HEK293 (cell line): Measurements from ENCODE around the gene SFR1.

Source experiments
- GLIS1 ChIP-seq: fragments of 450-650 bp; formaldehyde crosslinking; IDR thresholded peaks from 2 replicates; pipeline ENCODE4 v1.5.1; 2016; ENCODE audit warnings: missing biosample characterization, missing genetic modification characterization
- INSM2 ChIP-seq: fragments of 450-650 bp; formaldehyde crosslinking; IDR thresholded peaks from 2 replicates; pipeline ENCODE4 v1.5.1; 2016; ENCODE audit warnings: missing biosample characterization, missing genetic modification characterization
- MYNN ChIP-seq: fragments of 450-650 bp; formaldehyde crosslinking; IDR thresholded peaks from 2 replicates; pipeline ENCODE4 v1.5.1; 2016; ENCODE audit warnings: missing biosample characterization, missing genetic modification characterization, borderline replicate concordance
- OSR2 ChIP-seq: fragments of 450-650 bp; formaldehyde crosslinking; IDR thresholded peaks from 2 replicates; pipeline ENCODE4 v1.5.1; 2016; ENCODE audit warnings: missing biosample characterization, missing genetic modification characterization
- SETDB1 ChIP-seq: IDR thresholded peaks from one replicate; pipeline ENCODE4 v1.6.1; 2017; ENCODE audit warnings: mild to moderate bottlenecking, low read length, moderate library complexity, mixed read lengths; ENCODE audit not compliant: insufficient read length
- ZBTB20 ChIP-seq: fragments of 450-650 bp; formaldehyde crosslinking; IDR thresholded peaks from 2 replicates; pipeline ENCODE4 v1.5.1; 2016; ENCODE audit warnings: missing biosample characterization, missing genetic modification characterization
- ZFHX2 ChIP-seq: fragments of 450-650 bp; formaldehyde crosslinking; conservative IDR thresholded peaks from 2 replicates; pipeline ENCODE4 v1.5.1; 2016; ENCODE audit warnings: missing biosample characterization, missing genetic modification characterization
- ZFP69B ChIP-seq: fragments of 450-650 bp; formaldehyde crosslinking; IDR thresholded peaks from 2 replicates; pipeline ENCODE4 v1.5.1; 2016; ENCODE audit warnings: missing biosample characterization, missing genetic modification characterization
- ZNF10 ChIP-seq: fragments of 450-650 bp; formaldehyde crosslinking; IDR thresholded peaks from 2 replicates; pipeline ENCODE4 v1.5.1; 2017; ENCODE audit warnings: missing biosample characterization, missing genetic modification characterization
- ZNF155 ChIP-seq: fragments of 450-650 bp; formaldehyde crosslinking; IDR thresholded peaks from 2 replicates; pipeline ENCODE4 v1.5.1; 2016; ENCODE audit warnings: missing biosample characterization, missing genetic modification characterization
- ZNF280C ChIP-seq: fragments of 450-650 bp; formaldehyde crosslinking; IDR thresholded peaks from 2 replicates; pipeline ENCODE4 v1.5.1; 2016; ENCODE audit warnings: missing biosample characterization, missing genetic modification characterization
- ZNF335 ChIP-seq: fragments of 450-650 bp; formaldehyde crosslinking; conservative IDR thresholded peaks from 2 replicates; pipeline ENCODE4 v1.5.1; 2016; ENCODE audit warnings: missing biosample characterization, missing genetic modification characterization
- ZNF37A ChIP-seq: fragments of 450-650 bp; IDR thresholded peaks from 2 replicates; pipeline ENCODE4 v1.5.1; 2018; ENCODE audit warnings: missing biosample characterization, missing genetic modification characterization
- ZNF391 ChIP-seq: fragments of 450-650 bp; formaldehyde crosslinking; IDR thresholded peaks from 2 replicates; pipeline ENCODE4 v1.5.1; 2016; ENCODE audit warnings: low read depth, missing biosample characterization, missing genetic modification characterization, borderline replicate concordance
- ZNF398 ChIP-seq: fragments of 450-650 bp; formaldehyde crosslinking; IDR thresholded peaks from 2 replicates; pipeline ENCODE4 v1.5.1; 2017; ENCODE audit warnings: missing biosample characterization, missing genetic modification characterization
- ZNF514 ChIP-seq: fragments of 450-650 bp; formaldehyde crosslinking; IDR thresholded peaks from 2 replicates; pipeline ENCODE4 v1.5.1; 2016; ENCODE audit warnings: missing biosample characterization, missing genetic modification characterization
- ZNF518A ChIP-seq: fragments of 450-650 bp; formaldehyde crosslinking; conservative IDR thresholded peaks from 2 replicates; pipeline ENCODE4 v1.5.1; 2016; ENCODE audit warnings: low read depth, missing biosample characterization, missing genetic modification characterization
- ZNF558 ChIP-seq: fragments of 450-650 bp; formaldehyde crosslinking; IDR thresholded peaks from 2 replicates; pipeline ENCODE4 v1.5.1; 2016; ENCODE audit warnings: missing biosample characterization, missing genetic modification characterization
- ZNF560 ChIP-seq: fragments of 450-650 bp; formaldehyde crosslinking; IDR thresholded peaks from 2 replicates; pipeline ENCODE4 v1.5.1; 2017; ENCODE audit warnings: missing biosample characterization, missing genetic modification characterization, borderline replicate concordance
- ZNF561 ChIP-seq: fragments of 450-650 bp; IDR thresholded peaks from 2 replicates; pipeline ENCODE4 v1.5.1; 2018; ENCODE audit warnings: missing biosample characterization, missing genetic modification characterization, borderline replicate concordance
- ZNF600 ChIP-seq: fragments of 450-650 bp; formaldehyde crosslinking; IDR thresholded peaks from 2 replicates; pipeline ENCODE4 v1.5.1; 2016; ENCODE audit warnings: missing biosample characterization, missing genetic modification characterization
- ZNF610 ChIP-seq: fragments of 450-650 bp; formaldehyde crosslinking; IDR thresholded peaks from 2 replicates; pipeline ENCODE4 v1.5.1; 2016; ENCODE audit warnings: missing biosample characterization, missing genetic modification characterization, borderline replicate concordance
- ZNF623 ChIP-seq: fragments of 450-650 bp; formaldehyde crosslinking; IDR thresholded peaks from 2 replicates; pipeline ENCODE4 v1.5.1; 2016; ENCODE audit warnings: missing biosample characterization, missing genetic modification characterization
- ZNF692 ChIP-seq: fragments of 450-650 bp; formaldehyde crosslinking; IDR thresholded peaks from 2 replicates; pipeline ENCODE4 v1.5.1; 2016; ENCODE audit warnings: missing biosample characterization, missing genetic modification characterization
- ZNF707 ChIP-seq: fragments of 450-650 bp; formaldehyde crosslinking; IDR thresholded peaks from 2 replicates; pipeline ENCODE4 v1.5.1; 2016; ENCODE audit warnings: missing biosample characterization, missing genetic modification characterization
- ZNF776 ChIP-seq: fragments of 450-650 bp; formaldehyde crosslinking; IDR thresholded peaks from 2 replicates; pipeline ENCODE4 v1.5.0; 2017; ENCODE audit warnings: missing biosample characterization, missing genetic modification characterization, borderline replicate concordance
- ZNF791 ChIP-seq: fragments of 450-650 bp; formaldehyde crosslinking; IDR thresholded peaks from 2 replicates; pipeline ENCODE4 v1.5.1; 2016; ENCODE audit warnings: missing biosample characterization, missing genetic modification characterization
- ZNF792 ChIP-seq: fragments of 450-650 bp; formaldehyde crosslinking; IDR thresholded peaks from 2 replicates; pipeline ENCODE4 v1.5.1; 2016; ENCODE audit warnings: missing biosample characterization, missing genetic modification characterization

The SFR1 gene

GRCh38 chr10:104080762-104081161 is 41.2 kb upstream of the SFR1 start (continued):
- TF ChIP-seq ZNF155 (tag by site-specific recombination): no peak
- TF ChIP-seq ZNF561 (tag by site-specific recombination): no peak
- TF ChIP-seq ZNF610 (tag by site-specific recombination): no peak
- TF ChIP-seq SETDB1: no peak
- TF ChIP-seq ZNF558 (tag by site-specific recombination): no peak
- TF ChIP-seq GLIS1 (tag by site-specific recombination): peak; percentile 90
- TF ChIP-seq ZNF518A (tag by site-specific recombination): no peak
- no peak for TF ChIP-seq ZNF776 (tag by site-specific recombination)
- TF ChIP-seq ZNF692 (tag by site-specific recombination): no peak
- no peak for TF ChIP-seq ZNF600 (tag by site-specific recombination)
- 0 out of 2 replicates have a peak, but pooled peaks have one; percentile 27 for TF ChIP-seq ZNF10
- no peak for TF ChIP-seq ZFP69B (tag by site-specific recombination)
- TF ChIP-seq ZNF792: no peak
- TF ChIP-seq ZNF335 (tag by site-specific recombination): no peak
- no peak for TF ChIP-seq ZNF398
- TF ChIP-seq ZNF37A: no peak
- peak; percentile 62; the same call in 1 of the 2 replicates for TF ChIP-seq OSR2 (tag by site-specific recombination)
- no peak for TF ChIP-seq MYNN (tag by site-specific recombination)
- TF ChIP-seq ZNF514 (tag by site-specific recombination): no peak
- no peak for TF ChIP-seq ZFHX2
- TF ChIP-seq ZNF623 (tag by site-specific recombination): no peak
- TF ChIP-seq INSM2 (tag by site-specific recombination): 0 out of 2 replicates have a peak, but pooled peaks have one; percentile 41
- no peak for TF ChIP-seq ZNF791 (tag by site-specific recombination)
- TF ChIP-seq ZNF560 (tag by site-specific recombination): no peak
- no peak for TF ChIP-seq ZNF280C (tag by site-specific recombination)
- no peak for TF ChIP-seq ZNF391 (tag by site-specific recombination)
- TF ChIP-seq ZNF707 (tag by site-specific recombination): no peak
- TF ChIP-seq ZBTB20: no peak
